HK-2 (cell line): Measurements from ENCODE around the gene CD9.
"Not testable (repeated sequence)": the region's sequence is repeated elsewhere in the genome, so short reads cannot be mapped to it uniquely, and the experiment has no call there.

Experiments used
- DNase-seq: peaks from one replicate; pipeline ENCODE4 v3.0.0-alpha.2; 2018; ENCODE audit not compliant: unreplicated experiment

CD9 gene

DNA sequence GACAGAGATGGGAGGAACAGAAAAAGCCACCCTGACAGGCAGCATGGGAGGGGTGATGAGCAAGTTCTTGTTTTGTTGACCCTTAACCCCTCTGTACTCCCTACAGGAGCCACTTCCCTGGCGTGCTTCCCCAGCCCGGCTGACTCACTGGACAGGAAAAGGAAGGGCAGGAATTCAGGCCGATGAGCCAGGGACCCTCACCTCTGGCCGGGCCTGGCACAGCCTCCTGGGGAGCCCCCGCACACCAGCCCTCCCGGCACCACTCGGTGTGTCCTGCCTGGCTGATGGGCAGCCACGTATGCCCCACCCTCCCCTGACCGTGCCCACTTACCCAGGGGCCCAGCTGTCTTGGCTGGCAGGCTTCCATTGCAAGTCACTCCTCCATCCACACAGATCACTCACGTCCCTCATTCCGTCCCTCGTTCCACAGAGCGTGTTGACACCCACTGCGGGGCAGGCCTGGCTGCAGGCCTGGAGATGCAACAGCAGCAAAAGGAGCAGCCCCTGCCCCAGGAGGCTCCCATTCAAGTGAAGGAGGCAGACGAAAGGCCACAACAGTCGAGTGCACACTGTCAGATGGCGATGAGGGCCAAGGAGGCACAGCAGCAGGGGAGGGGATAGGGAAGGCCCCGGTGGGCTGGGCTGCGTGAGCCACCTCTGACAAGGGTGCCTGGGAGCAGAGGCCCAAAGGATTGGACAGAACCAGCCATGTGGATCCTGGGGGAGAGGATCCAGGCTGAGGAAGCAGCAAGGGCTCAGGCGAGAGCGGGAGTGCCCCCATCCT, 19.7 kb upstream of the CD9 start:
- peak; percentile 45 for DNase-seq

- no peak for DNase-seq
These were observed 19.0 kb upstream of the CD9 start for GRCh38 chr12:6181166-6181565.

DNA sequence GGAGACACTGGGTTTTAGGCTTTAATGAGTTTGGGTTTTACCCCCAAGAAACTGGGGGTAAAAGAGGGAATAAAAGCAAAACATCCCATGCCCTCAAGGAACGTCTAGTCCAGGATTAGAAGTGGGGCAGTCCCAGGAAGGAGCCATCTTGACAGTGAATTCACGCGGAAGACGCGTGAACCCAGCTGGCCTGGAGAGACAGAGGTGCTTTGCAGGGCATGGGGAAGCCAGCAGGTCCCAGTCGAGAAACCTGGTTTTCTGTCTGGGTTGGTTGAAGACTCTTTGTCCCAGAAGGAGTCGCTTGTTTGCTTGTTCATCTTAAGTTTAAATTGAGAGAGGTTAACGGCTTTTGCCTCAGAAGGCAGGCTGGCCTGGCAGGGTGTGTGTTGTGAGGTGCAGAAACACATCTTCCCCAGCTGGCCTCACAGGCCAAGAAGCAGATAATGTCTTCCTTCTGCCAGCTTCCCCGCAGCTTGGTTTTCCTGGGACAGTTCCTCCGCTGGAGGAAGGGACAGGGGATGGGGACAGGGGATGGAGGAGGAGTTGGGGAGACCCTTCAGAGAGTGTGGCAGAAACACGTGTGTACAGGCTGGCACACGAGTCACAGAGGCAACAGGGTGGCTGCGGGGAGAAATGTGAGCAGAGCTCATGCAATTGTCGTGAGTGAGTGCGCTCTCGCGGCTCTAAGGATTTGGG, 18.5 kb upstream of the CD9 start:
- DNase-seq, result no peak

DNA sequence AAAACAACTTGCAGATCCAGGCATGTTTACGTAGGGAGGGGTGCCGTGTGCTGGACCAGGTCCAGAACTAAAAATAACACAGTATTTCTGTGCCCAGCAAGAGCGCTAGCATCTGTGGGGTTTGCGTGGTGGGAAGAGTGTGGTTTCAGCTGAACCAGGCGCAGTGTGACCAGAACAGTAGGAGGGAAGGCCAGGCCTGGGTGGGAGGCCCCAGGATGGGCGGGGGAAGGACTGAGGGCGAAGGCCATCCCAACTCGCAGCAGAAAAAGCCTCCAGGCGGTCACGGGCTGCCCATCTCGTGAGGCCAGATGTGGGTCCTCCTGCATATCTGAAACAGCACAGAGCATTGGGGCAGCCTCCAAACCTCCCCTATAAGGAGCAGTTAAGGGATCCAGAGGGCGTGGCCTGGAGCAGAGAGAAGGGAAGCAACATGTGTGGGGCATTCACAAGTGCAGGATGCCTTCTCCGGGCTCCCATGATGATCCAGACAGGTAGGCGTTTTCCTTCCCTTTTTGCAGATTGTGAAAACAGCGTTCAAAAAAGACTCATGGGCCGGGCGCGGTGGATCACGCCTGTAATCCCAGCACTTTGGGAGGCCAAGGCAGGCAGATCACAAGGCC, 17.8 kb upstream of the CD9 start:
- no peak for DNase-seq

GRCh38 chr12:6183689-6184428, 16.3 kb upstream of the CD9 start:
- no peak for DNase-seq

- no peak for DNase-seq
These were observed 14.0 kb upstream of the CD9 start for GRCh38 chr12:6185961-6186827.

GRCh38 chr12:6187948-6188793, 12.0 kb upstream of the CD9 start:
- DNase-seq, result no peak

GRCh38 chr12:6189028-6189427, 11.2 kb upstream of the CD9 start:
- no peak for DNase-seq

DNA sequence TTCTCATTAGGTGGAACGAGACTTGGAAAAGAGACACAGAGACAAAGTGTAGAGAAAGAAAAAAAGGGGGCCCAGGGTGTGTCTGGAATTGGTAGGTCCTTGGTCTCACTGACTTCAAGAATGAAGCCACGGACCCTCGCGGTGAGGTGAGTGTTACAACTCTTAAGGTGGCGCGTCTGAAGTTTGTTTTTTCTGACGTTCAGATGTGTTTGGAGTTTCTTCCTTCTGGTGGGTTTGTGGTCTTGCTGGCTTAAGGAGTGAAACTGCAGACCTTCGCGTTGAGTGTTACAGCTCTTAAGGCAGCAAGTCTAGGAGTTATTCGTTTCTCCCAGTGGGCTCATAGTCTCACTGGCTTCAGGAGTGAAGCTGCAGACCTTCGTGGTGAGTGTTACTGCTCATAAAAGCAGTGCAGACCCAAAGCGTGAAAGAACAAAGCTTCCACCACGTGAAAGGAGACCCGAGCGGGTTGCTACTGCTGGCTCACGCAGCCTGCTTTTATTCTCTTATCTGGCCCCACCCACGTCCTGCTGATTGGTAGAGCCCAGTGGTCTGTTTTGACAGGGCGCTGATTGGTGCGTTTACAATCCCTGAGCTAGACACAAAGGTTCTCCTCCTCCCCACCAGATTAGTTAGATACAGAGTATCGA, 10.1 kb upstream of the CD9 start:
- DNase-seq, result not testable (repeated sequence)

DNA sequence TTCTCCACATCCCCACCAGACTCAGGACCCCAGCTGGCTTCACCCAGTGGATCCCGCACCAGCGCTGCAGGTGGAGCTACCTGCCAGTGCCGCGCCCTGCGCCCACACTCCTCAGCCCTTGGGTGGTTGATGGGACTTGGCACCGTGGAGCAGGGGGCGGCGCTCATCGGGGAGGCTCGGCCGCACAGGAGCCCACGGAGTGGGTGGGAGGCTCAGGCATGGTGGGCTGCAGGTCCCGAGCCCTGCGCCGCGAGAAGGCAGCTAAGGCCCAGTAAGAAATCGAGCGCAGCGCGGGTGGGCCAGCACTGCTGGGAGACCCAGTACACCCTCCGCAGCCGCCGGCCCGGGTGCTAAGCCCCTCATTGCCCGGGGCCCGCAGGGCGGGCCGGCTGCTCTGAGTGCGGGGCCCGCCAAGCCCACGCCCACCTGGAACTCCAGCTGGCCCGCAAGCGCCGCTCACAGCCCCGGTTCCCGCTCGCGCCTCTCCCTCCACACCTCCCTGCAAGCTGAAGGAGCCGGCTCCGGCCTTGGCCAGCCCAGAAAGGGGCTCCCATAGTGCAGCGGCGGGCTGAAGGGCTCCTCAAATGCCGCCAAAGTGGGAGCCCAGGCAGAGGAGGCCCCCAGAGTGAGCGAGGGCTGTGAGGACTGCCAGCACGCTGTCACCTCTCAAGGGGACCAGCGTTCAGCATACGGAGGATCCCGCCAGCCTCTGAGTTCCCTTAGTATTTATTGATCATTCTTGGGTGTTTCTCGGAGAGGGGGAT, 9.3 kb upstream of the CD9 start:
- DNase-seq, result not testable (repeated sequence)

- DNase-seq, result no peak
These were observed 7.4 kb upstream of the CD9 start for GRCh38 chr12:6192604-6193380.

DNA sequence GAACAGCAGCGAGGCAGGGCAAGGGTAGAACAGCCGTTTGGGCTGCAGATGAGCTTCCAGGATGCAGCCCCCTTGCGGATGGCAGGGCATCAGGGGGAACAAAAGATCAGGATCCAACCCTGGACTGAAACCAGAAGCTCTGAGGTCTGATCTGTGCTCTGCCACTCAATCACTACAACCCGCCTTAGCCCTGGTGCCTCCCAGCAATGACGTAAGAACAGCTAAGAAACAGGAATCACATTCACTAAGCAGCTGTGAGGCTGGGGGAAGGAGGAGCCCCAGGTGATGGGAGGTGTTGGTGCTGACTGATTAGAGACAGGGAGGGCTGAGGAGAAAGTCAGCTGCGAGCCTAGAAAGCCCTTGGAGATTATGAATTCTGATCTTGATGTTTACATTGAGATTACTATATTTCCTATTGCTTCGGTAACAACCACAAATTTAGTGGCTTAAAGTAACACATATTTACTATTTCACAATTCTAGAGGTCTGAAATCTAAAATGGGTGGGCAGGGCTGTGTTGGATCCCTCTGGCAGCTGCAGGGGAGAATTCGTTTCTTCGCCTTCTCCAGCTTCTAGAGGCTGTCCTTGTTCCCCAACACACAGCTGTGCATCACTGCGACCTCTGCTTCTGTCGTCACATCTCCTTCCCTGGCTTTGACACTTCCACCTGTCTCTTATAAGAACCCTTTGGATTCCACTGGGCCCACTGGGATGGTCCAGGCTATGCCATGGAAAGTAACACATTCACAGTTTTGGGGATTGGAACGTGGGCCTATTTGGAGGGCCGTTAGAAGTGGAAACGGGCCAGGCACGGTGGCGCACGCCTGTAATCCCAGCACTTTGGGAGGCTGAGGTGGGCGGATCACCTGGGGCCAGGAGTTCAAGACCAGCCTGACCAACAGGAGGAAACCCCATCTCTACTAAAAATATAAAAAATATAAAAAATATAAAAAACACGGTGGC, 6.1 kb upstream of the CD9 start:
- no peak for DNase-seq

GRCh38 chr12:6195665-6196535, 4.3 kb upstream of the CD9 start:
- peak; percentile 93 for DNase-seq

DNA sequence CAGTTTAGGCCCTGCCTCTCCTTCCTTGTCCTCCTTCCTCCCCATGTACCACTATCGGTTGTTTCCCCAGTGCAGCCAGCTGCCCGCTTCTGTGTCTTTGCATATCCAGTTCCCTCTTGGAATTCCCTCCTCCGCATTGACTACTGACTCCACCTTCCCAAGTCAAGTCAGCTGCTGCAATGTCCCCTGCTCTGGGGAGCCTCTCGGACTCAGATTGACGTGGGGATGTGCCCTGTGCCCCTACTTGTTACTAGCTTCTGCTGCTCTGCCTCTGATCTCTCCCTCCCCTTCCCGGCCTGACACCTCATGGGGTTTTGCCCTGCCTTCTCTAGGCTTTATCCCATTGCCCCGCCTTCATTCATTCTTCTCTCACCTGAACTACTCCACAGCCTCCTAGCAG, 2.1 kb upstream of the CD9 start:
- DNase-seq, result no peak

GRCh38 chr12:6198556-6198955, 1.6 kb upstream of the CD9 start:
- no peak for DNase-seq

DNA sequence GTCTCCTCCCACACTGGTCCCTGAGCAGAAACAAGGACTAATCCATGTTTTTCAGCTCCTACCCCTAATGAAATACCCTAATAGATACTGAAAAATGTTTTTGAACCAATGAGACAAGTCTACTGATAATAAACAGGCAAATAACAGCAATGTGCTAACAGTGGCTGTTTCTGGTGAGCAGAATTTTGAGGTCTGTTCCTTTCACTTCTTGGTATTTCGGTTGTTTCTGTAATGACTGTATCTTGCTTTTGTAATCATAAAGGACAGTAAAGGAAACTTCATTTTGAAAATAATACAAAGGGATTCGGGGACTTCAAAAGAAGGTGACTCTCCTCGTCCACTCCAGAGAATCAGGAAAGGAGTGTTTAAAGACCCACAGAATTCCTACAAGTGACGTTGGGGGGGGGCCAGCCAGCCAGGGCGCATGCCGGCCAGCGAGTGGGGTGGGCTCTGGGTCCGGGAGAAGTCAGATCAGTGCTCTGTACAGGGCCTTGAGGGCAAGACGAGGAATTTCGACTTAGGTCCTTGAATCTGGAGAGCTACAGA, 1.1 kb upstream of the CD9 start:
- no peak for DNase-seq
